ENCODE measurements around the gene CBS.
"Not testable (repeated sequence)": the region's sequence is repeated elsewhere in the genome, so short reads cannot be mapped to it uniquely, and the experiment has no call there.

DNA sequence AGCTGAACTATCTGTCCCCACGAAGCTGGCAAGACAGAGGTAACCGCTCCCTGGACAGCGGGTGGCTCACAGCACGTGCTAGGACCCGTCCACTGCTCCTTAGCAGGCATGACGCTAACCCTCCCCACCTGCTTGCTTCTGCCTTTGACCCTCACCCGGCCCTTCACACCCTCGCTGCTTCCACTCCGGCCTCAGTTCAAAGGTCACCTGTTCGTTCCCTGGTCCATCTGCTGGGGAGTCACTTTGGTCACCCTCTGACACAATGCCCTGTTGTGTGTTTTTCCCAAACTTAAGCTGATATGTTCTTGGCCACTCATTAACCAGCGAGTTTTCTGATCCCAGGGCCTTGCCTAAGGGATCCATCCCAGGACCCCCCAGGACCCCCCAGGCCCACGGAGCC, 7.6 kb downstream of the CBS start:
- not testable (repeated sequence) for TF ChIP-seq CTCF (conservative IDR thresholded peaks at IDR 0.05); EZH2 (IDR thresholded peaks at IDR 0.05; ENCODE audit: low read depth)

Data from PC-9 (cell line).